SK-N-SH treated with all-trans-retinoic acid at 6 μM for 48 hours (cell line): Measurements from ENCODE around the gene VPS41.

Source experiments
- ATAC-seq: fragments of 200-7000 bp; cut with Tn5 transposase; 3 replicates; pipeline ENCODE4 v1.9.1; 2020; ENCODE audit warnings: mild to moderate bottlenecking, moderate library complexity
- ARNTL ChIP-seq: fragments of 450-650 bp; formaldehyde crosslinking; IDR thresholded peaks from 2 replicates; pipeline ENCODE4 v1.5.0; 2020; ENCODE audit warnings: low read depth, mild to moderate bottlenecking, moderate library complexity, borderline replicate concordance
- CREB5 ChIP-seq: fragments of 250-450 bp; sonication (Bioruptor Pico); IDR thresholded peaks from 2 replicates; pipeline ENCODE4 v1.5.1; 2020; ENCODE audit warnings: low read depth, mild to moderate bottlenecking, moderate library complexity
- CSDC2 ChIP-seq: fragments of 250-450 bp; sonication (Bioruptor Pico); IDR thresholded peaks from 2 replicates; pipeline ENCODE4 v1.5.0; 2020; ENCODE audit warnings: mild to moderate bottlenecking, moderate library complexity
- CSRNP3 ChIP-seq: fragments of 250-450 bp; sonication (Bioruptor Pico); IDR thresholded peaks from 2 replicates; pipeline ENCODE4 v1.5.1; 2021; ENCODE audit warnings: mild to moderate bottlenecking, moderate library complexity
- ESRRG ChIP-seq: fragments of 250-450 bp; sonication (Bioruptor Pico); IDR thresholded peaks from 2 replicates; pipeline ENCODE4 v1.6.1; 2021; ENCODE audit warnings: mild to moderate bottlenecking
- GLIS3 ChIP-seq: fragments of 250-450 bp; sonication (Bioruptor Pico); IDR thresholded peaks from 2 replicates; pipeline ENCODE4 v1.5.0; 2020; ENCODE audit warnings: mild to moderate bottlenecking, moderate library complexity
- ISL1 ChIP-seq: fragments of 250-450 bp; sonication (Bioruptor Pico); IDR thresholded peaks from 2 replicates; pipeline ENCODE4 v2.1.2; 2022; ENCODE audit warnings: mild to moderate bottlenecking, moderate library complexity
- OSR1 ChIP-seq: fragments of 250-450 bp; sonication (Bioruptor Pico); IDR thresholded peaks from 2 replicates; pipeline ENCODE4 v1.8.0; 2022; ENCODE audit warnings: moderate library complexity, mild to moderate bottlenecking, inconsistent platforms
- PATZ1 ChIP-seq: fragments of 250-450 bp; sonication (Bioruptor Pico); IDR thresholded peaks from 2 replicates; pipeline ENCODE4 v1.8.0; 2020; ENCODE audit warnings: mild to moderate bottlenecking, moderate library complexity, borderline replicate concordance
- POU6F1 ChIP-seq: fragments of 250-450 bp; sonication (Bioruptor Pico); IDR thresholded peaks from 2 replicates; pipeline ENCODE4 v1.8.0; 2021; ENCODE audit warnings: low read depth, mild to moderate bottlenecking, moderate library complexity, borderline replicate concordance
- RARB ChIP-seq: fragments of 250-450 bp; sonication (Bioruptor Pico); IDR thresholded peaks from 2 replicates; pipeline ENCODE4 v1.8.0; 2021; ENCODE audit warnings: mild to moderate bottlenecking, moderate library complexity
- SNAI2 ChIP-seq: fragments of 250-450 bp; sonication (Bioruptor Pico); IDR thresholded peaks from 2 replicates; pipeline ENCODE4 v1.5.0; 2020; ENCODE audit warnings: mild to moderate bottlenecking, moderate library complexity
- TCF4 ChIP-seq: fragments of 250-450 bp; sonication (Bioruptor Pico); IDR thresholded peaks from 2 replicates; pipeline ENCODE4 v1.8.0; 2021; ENCODE audit warnings: mild to moderate bottlenecking, moderate library complexity, borderline replicate concordance
- TOX ChIP-seq: fragments of 250-450 bp; sonication (Bioruptor Pico); IDR thresholded peaks from 2 replicates; pipeline ENCODE4 v1.8.0; 2021; ENCODE audit warnings: mild to moderate bottlenecking, moderate library complexity, borderline replicate concordance
- ZC3H10 ChIP-seq: fragments of 250-450 bp; sonication (Bioruptor Pico); IDR thresholded peaks from 2 replicates; pipeline ENCODE4 v1.5.1; 2021; ENCODE audit warnings: mild to moderate bottlenecking, moderate library complexity
- ZFP3 ChIP-seq: fragments of 250-450 bp; sonication (Bioruptor Pico); IDR thresholded peaks from 2 replicates; pipeline ENCODE4 v1.5.0; 2020; ENCODE audit warnings: mild to moderate bottlenecking, moderate library complexity
- ZFP30 ChIP-seq: fragments of 450-650 bp; formaldehyde crosslinking; IDR thresholded peaks from 2 replicates; pipeline ENCODE4 v1.5.0; 2022; ENCODE audit warnings: mild to moderate bottlenecking, moderate library complexity
- ZNF565 ChIP-seq: fragments of 450-650 bp; formaldehyde crosslinking; conservative IDR thresholded peaks from 2 replicates; pipeline ENCODE4 v1.5.0; 2020; ENCODE audit warnings: low read depth, mild to moderate bottlenecking, moderate library complexity

The VPS41 gene

GRCh38 chr7:38759028-38759427, 150.0 kb downstream of the VPS41 start (continued):
- no peak for TF ChIP-seq TOX (CRISPR knock-in tag)
- TF ChIP-seq, all 23 proteins: peak for 0

GRCh38 chr7:38757931-38758330, 151.1 kb downstream of the VPS41 start:
- ATAC-seq, result no peak
- TF ChIP-seq CREB5 (CRISPR knock-in tag) (no peak), ZC3H10 (CRISPR knock-in tag) (no peak), POU6F1 (CRISPR knock-in tag) (no peak), RARB (CRISPR knock-in tag) (no peak), ZFP3 (CRISPR knock-in tag) (no peak), PATZ1 (CRISPR knock-in tag) (no peak), ISL1 (CRISPR knock-in tag) (no peak), ZNF565 (no peak), SNAI2 (no peak), CSRNP3 (CRISPR knock-in tag) (no peak), CSDC2 (CRISPR knock-in tag) (no peak)

GRCh38 chr7:38756521-38756920, 152.5 kb downstream of the VPS41 start:
- no peak for ATAC-seq
- no peak for TF ChIP-seq CSDC2 (CRISPR knock-in tag)
- TF ChIP-seq ESRRG (CRISPR knock-in tag), result no peak
- TF ChIP-seq ZFP30 (CRISPR knock-in tag), result no peak
- no peak for TF ChIP-seq OSR1 (CRISPR knock-in tag)
- no peak for TF ChIP-seq CSRNP3 (CRISPR knock-in tag)
- TF ChIP-seq ZC3H10 (CRISPR knock-in tag), result no peak
- no peak for TF ChIP-seq GLIS3 (CRISPR knock-in tag)
- TF ChIP-seq POU6F1 (CRISPR knock-in tag), result no peak
- TF ChIP-seq CREB5 (CRISPR knock-in tag), result no peak
- TF ChIP-seq ISL1 (CRISPR knock-in tag), result no peak
- no peak for TF ChIP-seq TCF4 (CRISPR knock-in tag)
- no peak for TF ChIP-seq ARNTL (CRISPR knock-in tag)
- TF ChIP-seq SNAI2, result no peak
- TF ChIP-seq, all 23 proteins: peak for 0
